Measurements from ENCODE around the gene PSORS1C1. TPM values are rescaled to one million over a fixed set of nuclear protein-coding genes. Genes with fewer than 3 reads are reported as not detected.

The PSORS1C1 gene
- polyA plus RNA-seq, 1 donor (not counting 4 experiments of a cell fraction or from before 2014, with no cell fraction given) = 5.7 TPM

DNA sequence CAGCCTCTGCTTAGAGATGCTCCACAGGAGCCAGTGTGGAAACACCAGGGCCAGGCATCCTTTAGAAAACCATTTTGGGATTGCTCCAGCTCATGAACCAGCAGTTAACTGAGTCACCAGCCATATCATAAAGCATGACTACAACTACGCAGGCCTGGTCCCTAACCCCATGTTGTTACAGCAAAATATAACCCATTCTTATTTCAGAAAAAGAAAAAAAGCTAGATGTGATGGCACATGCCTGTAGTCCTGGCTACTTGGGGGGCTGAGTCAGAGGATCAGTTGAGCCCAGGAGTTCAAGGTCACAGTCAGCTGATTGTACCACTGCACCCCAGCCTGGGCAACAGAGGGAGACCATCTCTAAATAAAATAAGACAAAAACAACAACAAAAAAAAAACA, 39.1 kb upstream of the PSORS1C1 start:
- DNase-seq (ENCODE audit: low read depth, low spot score) (no peak), FAIRE-seq (no peak)
- H3K9me1 ChIP-seq (ENCODE audit: control insufficient read depth, extremely low read depth, insufficient read depth, low read length) = no peaks in the 10 kb centered on the region
- H3K27ac ChIP-seq (ENCODE audit: control insufficient read depth, insufficient read depth, low read length) = no peak overlapping the region
- peaks cover 2% of the 10 kb centered on the region for H3K4me1 ChIP-seq (ENCODE audit: control insufficient read depth, extremely low read depth, insufficient read depth, low read length)
- H3K27me3 ChIP-seq (ENCODE audit: control insufficient read depth, extremely low read depth, insufficient read depth, low read length) = no peaks in the 10 kb centered on the region
- H3K4me3 ChIP-seq (ENCODE audit: control insufficient read depth in 2 of 3, extremely low read depth in 1 of 3, insufficient read depth in 2 of 3, low read depth in 1 of 3, low read length in 3 of 3) = no peak overlapping the region
- H3K79me2 ChIP-seq (ENCODE audit: control insufficient read depth, insufficient read depth, low read length) = no peaks in the 10 kb centered on the region
- dilution Hi-C loops (cut with MboI; ENCODE audit: extremely low pct_ligation_motif_present, low sequenced_read_pairs) = no loop called here
- no peak overlapping the region for H3K9ac ChIP-seq (ENCODE audit: control insufficient read depth, extremely low read depth, insufficient read depth, low read length)
- H3K4me2 ChIP-seq (ENCODE audit: control insufficient read depth, extremely low read depth, insufficient read depth, low read depth, low read length) = no peak overlapping the region
- no peaks in the 10 kb centered on the region for H4K20me1 ChIP-seq (ENCODE audit: control insufficient read depth, extremely low read depth, insufficient read depth, low read length)
- no peaks in the 10 kb centered on the region for H3K9me3 ChIP-seq (ENCODE audit: control insufficient read depth, low read depth, low read length)
- TF ChIP-seq EZH2 (IDR thresholded peaks at IDR 0.05; ENCODE audit: low read length) = no peak
- TF ChIP-seq, protein P1, sequence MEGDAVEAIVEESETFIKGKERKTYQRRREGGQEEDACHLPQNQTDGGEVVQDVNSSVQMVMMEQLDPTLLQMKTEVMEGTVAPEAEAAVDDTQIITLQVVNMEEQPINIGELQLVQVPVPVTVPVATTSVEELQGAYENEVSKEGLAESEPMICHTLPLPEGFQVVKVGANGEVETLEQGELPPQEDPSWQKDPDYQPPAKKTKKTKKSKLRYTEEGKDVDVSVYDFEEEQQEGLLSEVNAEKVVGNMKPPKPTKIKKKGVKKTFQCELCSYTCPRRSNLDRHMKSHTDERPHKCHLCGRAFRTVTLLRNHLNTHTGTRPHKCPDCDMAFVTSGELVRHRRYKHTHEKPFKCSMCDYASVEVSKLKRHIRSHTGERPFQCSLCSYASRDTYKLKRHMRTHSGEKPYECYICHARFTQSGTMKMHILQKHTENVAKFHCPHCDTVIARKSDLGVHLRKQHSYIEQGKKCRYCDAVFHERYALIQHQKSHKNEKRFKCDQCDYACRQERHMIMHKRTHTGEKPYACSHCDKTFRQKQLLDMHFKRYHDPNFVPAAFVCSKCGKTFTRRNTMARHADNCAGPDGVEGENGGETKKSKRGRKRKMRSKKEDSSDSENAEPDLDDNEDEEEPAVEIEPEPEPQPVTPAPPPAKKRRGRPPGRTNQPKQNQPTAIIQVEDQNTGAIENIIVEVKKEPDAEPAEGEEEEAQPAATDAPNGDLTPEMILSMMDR (optimal IDR thresholded peaks at IDR 0.05 in 1 of 3, IDR thresholded peaks at IDR 0.05 in 1 of 3, conservative IDR thresholded peaks at IDR 0.05 in 1 of 3; ENCODE audit: extremely low read depth in 1 of 3, insufficient read depth in 2 of 3, low read length in 3 of 3) = no peak
- H2AFZ ChIP-seq (ENCODE audit: control insufficient read depth, low read length) = no peak overlapping the region
- H3K36me3 ChIP-seq (ENCODE audit: control insufficient read depth in 2 of 2, extremely low read depth in 1 of 2, insufficient read depth in 2 of 2, low read length in 2 of 2) = no peaks in the 10 kb centered on the region

DNA sequence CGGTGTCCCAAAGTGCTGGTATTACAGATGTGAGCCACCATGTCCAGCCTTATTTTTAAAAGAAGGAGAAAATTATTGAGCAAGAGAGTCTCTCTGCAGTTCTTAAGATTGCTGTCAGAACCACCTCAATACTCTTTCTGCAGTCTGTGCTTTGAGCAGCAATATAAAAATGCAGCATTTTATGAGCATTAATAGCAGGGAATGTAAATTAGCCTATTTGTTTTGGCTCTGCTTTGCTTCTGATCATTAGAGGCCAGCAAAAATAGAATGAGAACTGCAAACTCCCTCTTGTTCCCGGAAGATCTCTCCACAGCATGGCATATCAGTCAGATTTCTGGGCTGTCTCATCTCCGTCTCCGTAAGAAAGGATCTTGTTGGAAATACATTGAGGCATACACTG, 38.0 kb upstream of the PSORS1C1 start:
- Histone ChIP-seq H3K4me2 (ENCODE audit: control insufficient read depth, extremely low read depth, insufficient read depth, low read depth, low read length) (no peak overlapping the region), H3K27me3 (ENCODE audit: control insufficient read depth, extremely low read depth, insufficient read depth, low read length) (no peaks in the 10 kb centered on the region), H4K20me1 (ENCODE audit: control insufficient read depth, extremely low read depth, insufficient read depth, low read length) (no peaks in the 10 kb centered on the region), H3K4me1 (ENCODE audit: control insufficient read depth, extremely low read depth, insufficient read depth, low read length) (peaks cover 3% of the 10 kb centered on the region), H3K79me2 (ENCODE audit: control insufficient read depth, insufficient read depth, low read length) (no peaks in the 10 kb centered on the region), H2AFZ (ENCODE audit: control insufficient read depth, low read length) (no peak overlapping the region), H3K27ac (ENCODE audit: control insufficient read depth, insufficient read depth, low read length) (no peak overlapping the region), H3K9me1 (ENCODE audit: control insufficient read depth, extremely low read depth, insufficient read depth, low read length) (no peaks in the 10 kb centered on the region), H3K9ac (ENCODE audit: control insufficient read depth, extremely low read depth, insufficient read depth, low read length) (no peak overlapping the region), H3K4me3 (ENCODE audit: control insufficient read depth in 2 of 3, extremely low read depth in 1 of 3, insufficient read depth in 2 of 3, low read depth in 1 of 3, low read length in 3 of 3) (no peak overlapping the region), H3K36me3 (ENCODE audit: control insufficient read depth in 2 of 2, extremely low read depth in 1 of 2, insufficient read depth in 2 of 2, low read length in 2 of 2) (no peaks in the 10 kb centered on the region), H3K9me3 (ENCODE audit: control insufficient read depth, low read depth, low read length) (no peaks in the 10 kb centered on the region)
- DNase-seq (ENCODE audit: low read depth, low spot score) (no peak), FAIRE-seq (no peak)
- dilution Hi-C loops (cut with MboI; ENCODE audit: extremely low pct_ligation_motif_present, low sequenced_read_pairs) = no loop called here
- TF ChIP-seq, protein P1 (optimal IDR thresholded peaks at IDR 0.05 in 1 of 3, IDR thresholded peaks at IDR 0.05 in 1 of 3, conservative IDR thresholded peaks at IDR 0.05 in 1 of 3; ENCODE audit: extremely low read depth in 1 of 3, insufficient read depth in 2 of 3, low read length in 3 of 3) = no peak
- TF ChIP-seq EZH2 (IDR thresholded peaks at IDR 0.05; ENCODE audit: low read length) = no peak

Data from keratinocyte (primary cell).